Measurements from ENCODE around the gene DGAT2L6. TPM values are rescaled to one million over a fixed set of nuclear protein-coding genes. Genes with fewer than 3 reads are reported as not detected.
"Not testable (repeated sequence)": the region's sequence is repeated elsewhere in the genome, so short reads cannot be mapped to it uniquely, and the experiment has no call there.

DGAT2L6 gene
- total RNA-seq, 1 donor: not detected

DNA sequence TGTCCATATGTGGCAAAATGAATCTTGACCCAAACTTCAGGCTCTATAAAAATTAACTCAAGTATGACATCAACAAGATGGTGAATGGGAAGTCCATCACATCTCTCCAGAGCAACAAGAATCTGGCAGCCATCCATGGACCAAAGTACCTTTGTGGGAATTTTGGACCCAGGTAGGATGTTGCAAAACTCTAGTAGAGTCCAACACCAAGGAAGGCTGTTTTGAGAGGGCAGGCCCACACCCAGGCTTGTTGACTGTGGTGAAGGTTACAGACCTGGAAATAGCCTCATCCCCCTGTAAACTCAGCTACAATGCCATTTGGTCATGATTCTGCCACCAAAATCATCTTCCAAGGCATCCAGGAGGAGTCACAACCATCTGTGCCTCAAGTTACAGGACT, 12.9 kb downstream of the DGAT2L6 start:
- TF ChIP-seq, protein P1, sequence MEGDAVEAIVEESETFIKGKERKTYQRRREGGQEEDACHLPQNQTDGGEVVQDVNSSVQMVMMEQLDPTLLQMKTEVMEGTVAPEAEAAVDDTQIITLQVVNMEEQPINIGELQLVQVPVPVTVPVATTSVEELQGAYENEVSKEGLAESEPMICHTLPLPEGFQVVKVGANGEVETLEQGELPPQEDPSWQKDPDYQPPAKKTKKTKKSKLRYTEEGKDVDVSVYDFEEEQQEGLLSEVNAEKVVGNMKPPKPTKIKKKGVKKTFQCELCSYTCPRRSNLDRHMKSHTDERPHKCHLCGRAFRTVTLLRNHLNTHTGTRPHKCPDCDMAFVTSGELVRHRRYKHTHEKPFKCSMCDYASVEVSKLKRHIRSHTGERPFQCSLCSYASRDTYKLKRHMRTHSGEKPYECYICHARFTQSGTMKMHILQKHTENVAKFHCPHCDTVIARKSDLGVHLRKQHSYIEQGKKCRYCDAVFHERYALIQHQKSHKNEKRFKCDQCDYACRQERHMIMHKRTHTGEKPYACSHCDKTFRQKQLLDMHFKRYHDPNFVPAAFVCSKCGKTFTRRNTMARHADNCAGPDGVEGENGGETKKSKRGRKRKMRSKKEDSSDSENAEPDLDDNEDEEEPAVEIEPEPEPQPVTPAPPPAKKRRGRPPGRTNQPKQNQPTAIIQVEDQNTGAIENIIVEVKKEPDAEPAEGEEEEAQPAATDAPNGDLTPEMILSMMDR (IDR thresholded peaks at IDR 0.05; ENCODE audit: insufficient read depth, low read depth, low read length): no peak
- no peak for DNase-seq (ENCODE audit: low read depth)
- H3K4me3 ChIP-seq (ENCODE audit: low read depth, low read length): no peak overlapping the region

DNA sequence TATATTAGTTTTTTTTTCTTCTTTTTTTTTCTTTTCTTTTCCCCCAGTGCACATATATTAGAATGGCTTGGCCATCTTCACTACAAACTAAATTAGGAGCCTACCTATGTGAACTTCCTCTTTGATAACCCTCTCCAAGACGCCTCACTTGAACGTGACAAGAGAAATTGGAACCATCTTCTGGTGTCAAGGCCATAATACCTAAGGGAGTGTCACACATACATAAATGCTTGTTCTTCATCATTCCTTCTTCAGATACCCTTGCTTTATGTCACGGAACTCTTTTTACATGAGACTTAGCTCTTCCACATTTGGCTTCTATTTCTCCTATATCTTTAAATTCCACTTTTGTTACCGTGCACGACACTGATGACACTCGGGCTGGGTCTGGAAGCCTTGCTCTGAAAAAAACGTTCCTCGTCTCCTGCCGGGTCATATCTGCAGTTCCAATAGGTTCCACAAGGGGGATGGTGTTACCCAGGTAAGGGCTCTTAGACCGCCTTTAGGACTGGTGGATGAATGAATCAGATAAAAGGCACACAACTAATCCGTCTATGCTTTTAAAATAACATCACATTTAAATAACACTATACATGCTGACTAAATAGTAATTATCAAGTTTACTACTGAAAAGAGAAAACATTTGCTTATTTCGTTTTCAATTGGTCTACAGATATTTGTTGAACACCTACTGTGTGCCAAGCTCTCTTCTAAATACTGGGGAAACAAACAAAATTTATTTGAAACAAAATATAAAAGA, 19.9 kb downstream of the DGAT2L6 start:
- H3K4me3 ChIP-seq (ENCODE audit: low read depth, low read length): no peak overlapping the region
- DNase-seq (ENCODE audit: low read depth): peak; percentile 49

DNA sequence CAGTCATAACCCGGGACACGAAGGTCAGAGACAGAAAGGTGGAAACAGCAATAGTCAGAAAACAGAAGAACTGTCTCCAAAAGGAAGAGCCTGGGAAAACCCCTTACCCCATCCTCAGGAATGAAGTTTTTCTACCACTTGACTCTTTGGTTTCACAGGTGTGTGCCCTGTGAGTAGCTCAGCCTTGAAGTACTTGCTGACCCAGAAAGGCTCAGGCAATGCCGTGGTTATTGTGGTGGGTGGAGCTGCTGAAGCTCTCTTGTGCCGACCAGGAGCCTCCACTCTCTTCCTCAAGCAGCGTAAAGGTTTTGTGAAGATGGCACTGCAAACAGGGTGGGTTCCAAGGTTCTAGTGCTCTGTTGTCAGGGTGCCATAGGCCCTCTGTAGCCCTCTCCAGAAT, 24.4 kb downstream of the DGAT2L6 start:
- TF ChIP-seq, protein P1 (IDR thresholded peaks at IDR 0.05; ENCODE audit: insufficient read depth, low read depth, low read length): no peak
- no peak overlapping the region for H3K4me3 ChIP-seq (ENCODE audit: low read depth, low read length)
- no peak for DNase-seq (ENCODE audit: low read depth)

More for the DNA sequence above, 19.9 kb downstream of the DGAT2L6 start:
- TF ChIP-seq, protein P1 (IDR thresholded peaks at IDR 0.05; ENCODE audit: insufficient read depth, low read depth, low read length): peak; percentile 70

DNA sequence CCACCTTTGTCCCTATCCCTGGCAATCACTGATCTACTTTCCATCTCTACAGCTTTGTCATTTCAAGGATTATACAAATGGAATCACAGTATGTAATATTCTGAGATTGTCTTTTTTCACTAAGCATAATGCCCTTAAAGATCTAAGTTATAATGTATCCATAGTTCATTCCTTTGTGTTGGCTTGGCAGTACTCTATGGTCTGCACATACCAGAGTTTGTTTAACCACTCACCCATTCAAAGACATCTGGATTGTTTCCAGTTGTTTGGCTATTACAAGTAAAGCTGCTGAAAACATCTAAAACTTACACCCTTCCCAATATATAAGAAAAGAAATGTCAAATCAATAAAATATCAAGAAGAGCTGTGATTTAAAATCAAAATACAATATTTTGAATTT, 31.2 kb downstream of the DGAT2L6 start:
- no peak for DNase-seq (ENCODE audit: low read depth)
- no peak overlapping the region for H3K4me3 ChIP-seq (ENCODE audit: low read depth, low read length)
- TF ChIP-seq, protein P1 (IDR thresholded peaks at IDR 0.05; ENCODE audit: insufficient read depth, low read depth, low read length): no peak

DNA sequence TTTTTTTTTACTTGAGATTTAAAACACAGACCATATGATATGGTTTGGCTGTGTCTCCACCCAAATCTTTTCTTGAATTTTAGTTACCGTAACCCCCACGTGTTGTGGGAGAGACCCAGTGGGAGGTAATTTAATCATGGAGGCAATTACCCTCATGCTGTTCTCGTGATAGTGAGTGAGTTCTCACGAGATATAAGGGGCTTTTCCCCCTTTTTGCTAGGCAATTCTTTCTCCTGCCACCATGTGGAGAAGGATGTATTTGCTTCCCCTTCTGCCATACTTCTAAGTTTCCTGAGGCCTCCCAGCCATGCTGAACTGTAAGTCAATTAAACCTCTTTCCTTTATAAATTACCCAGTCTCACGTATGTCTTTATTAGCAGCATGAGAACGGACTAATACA, 32.3 kb downstream of the DGAT2L6 start:
- not testable (repeated sequence) for H3K4me3 ChIP-seq (ENCODE audit: low read depth, low read length); DNase-seq (ENCODE audit: low read depth)

DNA sequence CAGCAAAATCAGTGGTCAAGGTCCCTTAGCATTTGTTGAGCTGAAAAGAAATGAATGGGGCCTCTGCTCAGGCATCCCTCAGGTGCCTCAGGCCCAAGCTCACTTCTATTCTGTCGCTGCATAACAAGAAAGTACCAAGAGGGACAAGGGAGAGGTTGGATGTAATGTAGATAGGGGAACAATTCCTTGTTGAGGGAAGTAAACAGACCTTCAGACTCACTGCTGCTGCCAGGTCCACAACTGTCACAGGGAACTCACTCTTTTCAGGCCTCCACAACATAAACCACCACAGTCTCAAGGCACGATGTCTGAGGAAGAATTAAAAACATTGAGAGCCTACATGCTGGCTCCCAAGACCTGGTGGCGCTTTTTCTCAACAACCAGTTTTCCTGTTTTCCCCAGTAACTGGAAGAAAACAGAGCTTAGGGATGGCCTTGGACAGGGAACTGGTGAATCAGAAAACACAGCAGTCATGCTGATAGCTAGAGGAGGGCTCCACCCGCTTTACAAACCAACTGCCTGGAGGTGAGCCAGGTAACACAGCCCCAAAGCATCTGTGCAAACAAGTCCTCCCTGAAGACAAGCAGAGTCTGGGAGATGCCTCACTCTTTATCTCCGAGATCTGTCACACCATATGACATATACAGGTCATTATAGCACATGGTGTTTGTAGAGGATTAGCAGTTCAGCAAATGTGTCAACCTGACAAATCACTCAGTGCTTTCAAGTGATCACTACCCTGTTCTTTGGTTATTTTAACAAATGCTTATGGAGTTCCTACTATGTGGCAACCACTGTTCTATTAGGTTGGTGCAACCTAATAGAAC, 42.9 kb downstream of the DGAT2L6 start:
- no peak for DNase-seq (ENCODE audit: low read depth)
- H3K4me3 ChIP-seq (ENCODE audit: low read depth, low read length): no peak overlapping the region
- TF ChIP-seq, protein P1 (IDR thresholded peaks at IDR 0.05; ENCODE audit: insufficient read depth, low read depth, low read length): no peak

DNA sequence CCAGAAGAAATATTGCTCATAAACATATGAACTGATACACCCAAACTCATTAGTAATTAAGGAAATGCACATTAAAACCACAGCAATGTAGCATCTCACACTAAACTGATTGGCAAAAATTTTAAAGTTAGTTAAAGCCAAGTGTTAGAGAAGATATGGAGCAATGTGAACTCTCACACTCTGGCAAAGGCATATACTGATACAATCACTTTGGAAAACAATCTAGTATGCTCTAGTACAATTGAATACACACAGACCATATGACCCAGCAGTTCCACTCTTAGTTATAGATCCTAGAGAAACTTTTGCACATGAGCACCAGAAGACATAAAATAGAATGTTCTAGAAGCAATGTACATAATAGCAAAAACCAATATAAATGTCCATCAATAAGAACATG, 48.8 kb downstream of the DGAT2L6 start:
- DNase-seq (ENCODE audit: low read depth): no peak
- no peak overlapping the region for H3K4me3 ChIP-seq (ENCODE audit: low read depth, low read length)
- TF ChIP-seq, protein P1 (IDR thresholded peaks at IDR 0.05; ENCODE audit: insufficient read depth, low read depth, low read length): no peak
